B cell (primary cell): ENCODE measurements around the gene WBP11. TPM values are rescaled to one million over a fixed set of nuclear protein-coding genes. Genes with fewer than 3 reads are reported as not detected.

Experiments
- ATAC-seq: fragments of 200-7000 bp; cut with Tn5 transposase; one replicate; pipeline ENCODE4 v1.10.0; 2021; ENCODE audit warnings: low read depth, mild to moderate bottlenecking, moderate number of reproducible peaks, moderate library complexity
- CTCF ChIA-PET: fragments of 350-600 bp; sonication (Branson Sonifier 250); formaldehyde crosslinking; loops from one replicate; lab custom pipeline; 2021; ENCODE audit warnings: antibody characterized with exemption, inconsistent platforms; lab: Charles Lee
- POLR2A ChIA-PET: fragments of 350-600 bp; sonication (Branson Sonifier 250); formaldehyde crosslinking; loops from one replicate; lab custom pipeline; 2021; ENCODE audit warnings: antibody characterized with exemption; lab: Charles Lee
- DNase-seq: peaks from one replicate; pipeline ENCODE4 v3.0.0; 2013
- H2AFZ ChIP-seq: 2 replicates; pipeline ENCODE4 v1.6.1; 2012; ENCODE audit warnings: mild to moderate bottlenecking, low read depth, low read length; ENCODE audit not compliant: insufficient read depth, poor library complexity, severe bottlenecking
- H3K27ac ChIP-seq, 2 donors: 1 replicate in 1 of 2; 2 replicates in 1 of 2; pipeline ENCODE4 v1.5.1; 2012 to 2013; ENCODE audit warnings: low read length in 2 of 2, mild to moderate bottlenecking in 2 of 2, moderate library complexity in 1 of 2
- H3K27me3 ChIP-seq, 4 experiments: fragments of 200-600 bp in 1 of 4; sonication (generic) in 1 of 4; replicated peaks in 1 of 4; 1 replicate in 2 of 4; 2 replicates in 2 of 4; pipeline versions ENCODE4 v1.6.1 to v1.7.0; 2013 to 2016; ENCODE audit warnings: low read length in 3 of 4, mild to moderate bottlenecking in 2 of 4, mixed read lengths in 1 of 4, moderate library complexity in 1 of 4; ENCODE audit not compliant: insufficient read depth in 4 of 4, control insufficient read depth in 3 of 4; ENCODE audit errors: control extremely low read depth in 1 of 4
- H3K36me3 ChIP-seq, 2 experiments: replicated peaks in 1 of 2; 1 replicate in 1 of 2; 2 replicates in 1 of 2; pipeline versions ENCODE4 v1.6.1 to v1.7.1; 2013; ENCODE audit warnings: low read length in 1 of 2; ENCODE audit not compliant: insufficient read depth in 2 of 2, control insufficient read depth in 1 of 2; ENCODE audit errors: control extremely low read depth in 1 of 2, extremely low read depth in 1 of 2
- H3K4me1 ChIP-seq, 2 donors: fragments of 200-600 bp in 1 of 2; sonication (generic) in 1 of 2; 1 replicate in 1 of 2; 2 replicates in 1 of 2; pipeline versions ENCODE4 v1.5.1 to v1.6.1; 2013 to 2017; ENCODE audit warnings: low read length in 2 of 2; ENCODE audit not compliant: control insufficient read depth in 2 of 2, insufficient read depth in 2 of 2
- H3K4me2 ChIP-seq: replicated peaks from 2 replicates; pipeline ENCODE3; 2012; ENCODE audit warnings: mild to moderate bottlenecking, low read depth, low read length; ENCODE audit not compliant: poor library complexity, severe bottlenecking
- H3K4me3 ChIP-seq, 5 experiments: fragments of 200-600 bp in 1 of 5; sonication (generic) in 1 of 5; 1 replicate in 3 of 5; 2 replicates in 2 of 5; pipeline versions ENCODE4 v1.5.1 to v1.7.0; 2011 to 2016; ENCODE audit warnings: low read length in 4 of 5, mild to moderate bottlenecking in 4 of 5, low read depth in 2 of 5, control low read depth in 1 of 5, moderate library complexity in 1 of 5; ENCODE audit not compliant: insufficient read depth in 1 of 5; ENCODE audit errors: control extremely low read depth in 1 of 5, extremely low read depth in 1 of 5
- H3K79me2 ChIP-seq: fragments of 200-600 bp; sonication (generic); one replicate; pipeline ENCODE4 v1.6.0; 2016; ENCODE audit warnings: low read length; ENCODE audit not compliant: control insufficient read depth, insufficient read depth
- H3K9ac ChIP-seq: fragments of 200-600 bp; sonication (generic); 2 replicates; pipeline ENCODE4 v1.6.1; 2017; ENCODE audit warnings: mild to moderate bottlenecking, low read length, moderate library complexity
- H3K9me3 ChIP-seq, 3 donors: one replicate each; pipeline versions ENCODE4 v1.6.1 to v1.7.1; 2013; ENCODE audit warnings: low read length in 2 of 3; ENCODE audit not compliant: control insufficient read depth in 2 of 3, insufficient read depth in 1 of 3; ENCODE audit errors: control extremely low read depth in 1 of 3
- H4K20me1 ChIP-seq: 2 replicates; pipeline ENCODE4 v1.6.0; 2012; ENCODE audit warnings: mild to moderate bottlenecking, low read length; ENCODE audit not compliant: insufficient read depth, control insufficient read depth, poor library complexity, severe bottlenecking
- H3K27ac Mint-ChIP-seq: one replicate; pipeline ENCODE4 v1.8.0; 2021; ENCODE audit warnings: mixed read lengths
- H3K27me3 Mint-ChIP-seq: one replicate; pipeline ENCODE4 v1.8.0; 2021; ENCODE audit warnings: mixed read lengths
- H3K4me1 Mint-ChIP-seq: one replicate; pipeline ENCODE4 v1.8.0; 2021; ENCODE audit warnings: mixed read lengths
- H3K4me3 Mint-ChIP-seq: one replicate; pipeline ENCODE4 v1.8.0; 2021; ENCODE audit warnings: mixed read lengths
- H3K9me3 Mint-ChIP-seq: one replicate; pipeline ENCODE4 v1.8.0; 2022; ENCODE audit warnings: mixed read lengths; ENCODE audit not compliant: insufficient read depth
- EZH2 ChIP-seq: IDR thresholded peaks from 2 replicates; pipeline ENCODE4 v1.6.1; 2012; ENCODE audit warnings: borderline replicate concordance, low read depth, mild to moderate bottlenecking, moderate library complexity, low read length; ENCODE audit not compliant: insufficient read depth, poor library complexity, severe bottlenecking
- WGBS: methylation state at CpG from one replicate; pipeline ENCODE4 v1.1.5; 2013; ENCODE audit warnings: missing lambda C conversion rate; ENCODE audit not compliant: insufficient coverage; 5-methylcytosine and 5-hydroxymethylcytosine counted together
- intact Hi-C: fragments of 100-400 bp; cut with micrococcal nuclease; formaldehyde crosslinking; loops from one replicate; pipeline ENCODE4 v1.10.0; 2022
- polyA plus RNA-seq: library from polyadenylated mRNA; depleted of rRNA; stranded (reverse); fragments of >200 nt; gene quantifications from 2 replicates; pipeline ENCODE4 v1.2.3, GENCODE V29; 2012
- total RNA-seq, 2 donors: library from RNA; stranded (reverse); fragments of 120-200 nt in 1 of 2; gene quantifications; 1 replicate in 1 of 2; 2 replicates in 1 of 2; pipeline versions ENCODE4 v1.2.3 to v1.2.4, GENCODE V29; 2013 to 2022
- TF ChIP-seq, protein P1 (sequence below): fragments of 200-600 bp; IDR thresholded peaks from one replicate; pipeline ENCODE4 v1.8.0; 2022; ENCODE audit warnings: antibody characterized with exemption, mild to moderate bottlenecking

WBP11 gene
- total and polyA plus RNA-seq, 2 donors (not counting 1 experiment from before 2014, with no cell fraction given), result 13.6 to 84.7 TPM

DNA sequence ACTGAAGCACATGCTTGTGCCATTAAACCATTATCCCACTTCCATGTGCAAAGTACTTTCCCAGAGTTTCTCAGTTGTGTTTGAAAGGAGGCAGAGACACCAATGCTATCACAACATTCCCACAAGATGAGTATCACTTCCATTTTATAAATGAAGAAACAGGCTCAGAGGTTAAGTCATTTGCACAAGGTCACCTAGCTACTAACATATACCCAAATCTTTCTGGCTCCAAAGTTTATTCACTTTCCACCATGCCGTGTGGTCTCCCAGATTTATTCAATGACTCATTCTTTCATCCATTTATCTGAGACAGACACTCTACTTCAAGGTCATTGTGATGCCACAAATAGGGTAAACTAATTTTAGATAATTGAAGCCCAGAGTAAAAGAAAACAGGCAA lies 30.7 kb upstream of the WBP11 start:
- no peak overlapping the region for H2AFZ ChIP-seq

DNA sequence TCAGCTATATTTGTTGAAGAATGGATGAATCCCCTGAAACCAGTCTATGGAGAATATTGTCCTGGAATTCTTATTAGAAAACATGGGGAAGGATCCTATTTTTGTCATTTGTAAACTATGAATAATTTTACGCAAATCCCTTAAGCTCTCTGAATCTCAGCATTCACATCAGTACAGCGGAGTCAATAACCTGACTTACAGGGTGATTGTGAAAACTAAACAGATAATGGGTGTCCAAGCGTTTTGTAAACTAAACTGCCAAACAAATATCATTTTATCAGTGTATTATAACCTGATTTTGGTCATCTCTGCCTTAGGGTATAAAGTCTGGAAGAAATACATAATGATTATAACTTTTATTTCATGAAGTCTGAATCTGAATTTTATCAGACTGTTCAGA lies 30.1 kb upstream of the WBP11 start:
- DNase-seq, result no peak
- H3K4me3 ChIP-seq, result no peak overlapping the region
- H3K9me3 ChIP-seq, result peaks cover 0 to 1% (median 0%) of the 10 kb centered on the region in 3 donors
- ChIA-PET CTCF (interaction anchor here (1.1 to 1.2 kb wide), 3 partner anchors 9 to 388 kb away, joined by 3 to 4 read pairs (median 3); no protein-coding TSS in a partner anchor), POLR2A (no interaction called here)
- no peak overlapping the region for H2AFZ ChIP-seq
- H3K9ac ChIP-seq, result no peak overlapping the region
- no peak overlapping the region for H3K27ac ChIP-seq
- no peaks in the 10 kb centered on the region for H3K36me3 ChIP-seq
- Mint-ChIP-seq H3K4me1 (no peaks in the 10 kb centered on the region), H3K27ac (no peak overlapping the region), H3K27me3 (peaks cover 31% of the 10 kb centered on the region), H3K9me3 (no peaks in the 10 kb centered on the region), H3K4me3 (no peak overlapping the region)
- H3K79me2 ChIP-seq, result no peaks in the 10 kb centered on the region
- no peak overlapping the region for H3K4me2 ChIP-seq
- no peak for ATAC-seq
- H3K4me1 ChIP-seq, result no peaks in the 10 kb centered on the region
- no peaks in the 10 kb centered on the region for H4K20me1 ChIP-seq
- intact Hi-C loops, result no loop called here
- TF ChIP-seq, protein P1, sequence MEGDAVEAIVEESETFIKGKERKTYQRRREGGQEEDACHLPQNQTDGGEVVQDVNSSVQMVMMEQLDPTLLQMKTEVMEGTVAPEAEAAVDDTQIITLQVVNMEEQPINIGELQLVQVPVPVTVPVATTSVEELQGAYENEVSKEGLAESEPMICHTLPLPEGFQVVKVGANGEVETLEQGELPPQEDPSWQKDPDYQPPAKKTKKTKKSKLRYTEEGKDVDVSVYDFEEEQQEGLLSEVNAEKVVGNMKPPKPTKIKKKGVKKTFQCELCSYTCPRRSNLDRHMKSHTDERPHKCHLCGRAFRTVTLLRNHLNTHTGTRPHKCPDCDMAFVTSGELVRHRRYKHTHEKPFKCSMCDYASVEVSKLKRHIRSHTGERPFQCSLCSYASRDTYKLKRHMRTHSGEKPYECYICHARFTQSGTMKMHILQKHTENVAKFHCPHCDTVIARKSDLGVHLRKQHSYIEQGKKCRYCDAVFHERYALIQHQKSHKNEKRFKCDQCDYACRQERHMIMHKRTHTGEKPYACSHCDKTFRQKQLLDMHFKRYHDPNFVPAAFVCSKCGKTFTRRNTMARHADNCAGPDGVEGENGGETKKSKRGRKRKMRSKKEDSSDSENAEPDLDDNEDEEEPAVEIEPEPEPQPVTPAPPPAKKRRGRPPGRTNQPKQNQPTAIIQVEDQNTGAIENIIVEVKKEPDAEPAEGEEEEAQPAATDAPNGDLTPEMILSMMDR, result no peak
- TF ChIP-seq EZH2, result no peak
- H3K27me3 ChIP-seq, result peaks cover 0 to 7% (median 0%) of the 10 kb centered on the region in 4 experiments
- WGBS, result no CpG with 5 or more reads among the region's 3 CpGs

More for the DNA sequence above, 30.7 kb upstream of the WBP11 start:
- no peaks in the 10 kb centered on the region for H3K4me1 ChIP-seq
- TF ChIP-seq EZH2, result no peak
- TF ChIP-seq, protein P1, result no peak
- no peak overlapping the region for H3K27ac ChIP-seq
- POLR2A ChIA-PET, result no interaction called here
- no peak overlapping the region for H3K4me2 ChIP-seq
- no peak for ATAC-seq
- H3K4me3 Mint-ChIP-seq, result no peak overlapping the region
- DNase-seq, result no peak
- peaks cover 34% of the 10 kb centered on the region for H3K27me3 Mint-ChIP-seq
- no peaks in the 10 kb centered on the region for H3K36me3 ChIP-seq
- H3K9me3 ChIP-seq, result peaks cover 0 to 1% (median 0%) of the 10 kb centered on the region in 3 donors
- WGBS, result no CpG with 5 or more reads among the region's 1 CpG
- H3K27me3 ChIP-seq, result peaks cover 0 to 7% (median 0%) of the 10 kb centered on the region in 4 experiments
- H4K20me1 ChIP-seq, result no peaks in the 10 kb centered on the region
- H3K79me2 ChIP-seq, result no peaks in the 10 kb centered on the region
- no peak overlapping the region for H3K4me3 ChIP-seq
- no peaks in the 10 kb centered on the region for H3K4me1 Mint-ChIP-seq
- CTCF ChIA-PET, result interaction anchor here (1.2 kb wide), 1 partner anchor 9 kb away, joined by 3 read pairs; no protein-coding TSS in a partner anchor
- no peak overlapping the region for H3K27ac Mint-ChIP-seq
- no peaks in the 10 kb centered on the region for H3K9me3 Mint-ChIP-seq
- intact Hi-C loops, result no loop called here
- no peak overlapping the region for H3K9ac ChIP-seq
